K562 (cell line): ENCODE measurements around the gene POR. TPM values are rescaled to one million over a fixed set of nuclear protein-coding genes. Genes with fewer than 3 reads are reported as not detected.

Experiments
- BRD9 ChIP-seq: fragments of 450-650 bp; IDR thresholded peaks from 2 replicates; pipeline ENCODE4 v1.6.1; 2018; ENCODE audit warnings: low read depth; ENCODE audit not compliant: partially characterized antibody
- BRF1 ChIP-seq: IDR thresholded peaks from 3 replicates; pipeline ENCODE4 v1.6.1; 2011; ENCODE audit warnings: borderline replicate concordance, mild to moderate bottlenecking; ENCODE audit not compliant: insufficient read length; ENCODE audit errors: extremely low read depth
- CBFA2T2 ChIP-seq: fragments of 450-650 bp; conservative IDR thresholded peaks from 2 replicates; pipeline ENCODE4 v1.6.1; 2017; ENCODE audit warnings: mild to moderate bottlenecking
- ETS2 ChIP-seq: IDR thresholded peaks from 2 replicates; pipeline ENCODE4 v1.6.1; 2016; ENCODE audit warnings: borderline replicate concordance, missing genetic modification characterization, mild to moderate bottlenecking, moderate library complexity, missing compliant biosample characterization; ENCODE audit not compliant: poor library complexity, severe bottlenecking
- FOXA1 ChIP-seq: fragments of 450-650 bp; IDR thresholded peaks from 2 replicates; pipeline ENCODE4 v1.6.1; 2016; ENCODE audit warnings: mild to moderate bottlenecking, borderline replicate concordance
- RBM39 ChIP-seq: fragments of 200-400 bp; formaldehyde crosslinking; optimal IDR thresholded peaks from 2 replicates; pipeline ENCODE3; 2018; ENCODE audit warnings: low read depth, low read length
- RUNX1 ChIP-seq: sonication (generic); IDR thresholded peaks from 2 replicates; pipeline ENCODE4 v1.6.1; 2016; ENCODE audit warnings: antibody characterized with exemption, low read depth
- SUPT5H ChIP-seq: fragments of 450-650 bp; IDR thresholded peaks from 2 replicates; pipeline ENCODE4 v1.6.1; 2016
- ZBTB1 ChIP-seq: sonication (generic); formaldehyde crosslinking; IDR thresholded peaks from 2 replicates; pipeline ENCODE4 v1.8.1; 2023; ENCODE audit warnings: missing genetic modification reagents, low read depth, mild to moderate bottlenecking, borderline replicate concordance
- ZBTB17 ChIP-seq: fragments of 450-650 bp; formaldehyde crosslinking; IDR thresholded peaks from 2 replicates; pipeline ENCODE4 v1.4.0; 2020; ENCODE audit warnings: mild to moderate bottlenecking
- ZFP36 ChIP-seq: fragments of 150-350 bp; IDR thresholded peaks from 2 replicates; pipeline ENCODE4 v1.6.1; 2018; ENCODE audit warnings: low read length, low read depth; ENCODE audit not compliant: partially characterized antibody
- ZNF232 ChIP-seq: sonication (generic); formaldehyde crosslinking; IDR thresholded peaks from 2 replicates; pipeline ENCODE4 v1.8.0; 2022; ENCODE audit warnings: mild to moderate bottlenecking, missing genetic modification reagents
- polyA plus RNA-seq, 8 experiments: library from polyadenylated mRNA; depleted of rRNA in 4 of 8; stranded (reverse) in 5 of 8; unstranded in 3 of 8; fragments of >200 nt; fragmentation: Nextera tagmentation in 2 of 8; fragmentation: Illumina TruSeq in 1 of 8; extraction: Ambion mirVana in 2 of 8; extraction: Trizol in 1 of 8; gene quantifications; 2 replicates each; pipeline versions ENCODE4 v1.2.1 to v1.2.3, GENCODE V29; 2011 to 2014; ENCODE audit warnings: inconsistent platforms in 1 of 8, missing spikeins in 1 of 8
- total RNA-seq, 7 experiments: library from RNA; depleted of rRNA in 6 of 7; stranded (reverse); fragments of >200 nt in 6 of 7; fragmentation: Illumina TruSeq in 2 of 7; extraction: Trizol in 2 of 7; gene quantifications; 2 replicates each; pipeline versions ENCODE4 v1.2.1 to v1.2.3, GENCODE V29; 2011 to 2021; ENCODE audit warnings: low replicate concordance in 1 of 7
- TF ChIP-seq, protein P1 (sequence below): fragments of 450-650 bp; IDR thresholded peaks from 2 replicates; pipeline ENCODE4 v1.6.1; 2014; ENCODE audit warnings: low read depth, mild to moderate bottlenecking, moderate library complexity, borderline replicate concordance
- TF ChIP-seq, protein P2 (sequence below), 2 experiments: fragments of 450-650 bp; conservative IDR thresholded peaks; 2 replicates each; pipeline ENCODE4 v1.6.1; 2017; ENCODE audit warnings: mild to moderate bottlenecking in 2 of 2, moderate library complexity in 2 of 2
- TF ChIP-seq, protein P3 (sequence below): sonication (generic); formaldehyde crosslinking; IDR thresholded peaks from 2 replicates; pipeline ENCODE4 v1.8.0; 2022; ENCODE audit warnings: missing genetic modification reagents, mild to moderate bottlenecking, borderline replicate concordance
- TF ChIP-seq, protein P4 (sequence below): sonication (generic); formaldehyde crosslinking; IDR thresholded peaks from 2 replicates; pipeline ENCODE4 v1.4.0; 2020; ENCODE audit warnings: mild to moderate bottlenecking, missing genetic modification reagents
- TF ChIP-seq, protein P5 (sequence below): sonication (generic); formaldehyde crosslinking; IDR thresholded peaks from 2 replicates; pipeline ENCODE4 v1.8.1; 2023; ENCODE audit warnings: mild to moderate bottlenecking, missing genetic modification reagents

Gene POR
- total and polyA plus RNA-seq, 9 of the 15 experiments (the other 6 are each of a cell fraction or from before 2014, with no cell fraction given): 4.7 to 142 (median 40.8) TPM

DNA sequence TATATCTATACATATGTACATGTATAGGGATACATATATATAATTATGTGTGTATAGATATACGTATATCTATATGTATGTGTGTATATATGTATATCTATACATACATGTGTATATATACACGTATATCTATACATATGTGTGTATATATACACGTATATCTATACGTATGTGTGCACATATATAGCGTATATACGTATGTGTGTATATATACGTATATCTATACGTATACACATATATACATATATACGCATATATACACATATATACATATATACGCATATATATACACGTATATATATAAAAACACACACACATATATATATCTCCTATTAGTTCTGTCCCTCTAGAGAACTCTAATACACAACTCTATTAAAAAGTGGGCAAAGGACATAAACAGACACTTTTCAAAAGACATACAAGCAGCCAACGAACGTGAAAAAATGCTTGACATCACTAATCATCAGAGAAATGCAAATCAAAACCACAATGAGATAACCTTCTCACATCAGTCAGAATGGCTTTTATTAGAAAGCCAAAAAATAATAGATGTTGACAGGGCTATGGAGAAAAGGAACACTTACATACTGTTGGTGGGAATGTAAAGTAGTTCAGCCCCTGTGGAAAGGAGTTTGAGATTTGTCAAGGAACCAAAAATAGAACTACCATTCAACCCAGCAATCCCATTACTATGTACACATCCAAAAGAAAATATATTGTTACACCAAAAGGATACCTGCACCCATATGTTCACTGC, 101.4 kb downstream of the POR start (continued):
- TF ChIP-seq ETS2 (tag): no peak
- TF ChIP-seq ZBTB1 (CRISPR knock-in tag): no peak
- TF ChIP-seq BRF1: no peak
- TF ChIP-seq, protein P1, sequence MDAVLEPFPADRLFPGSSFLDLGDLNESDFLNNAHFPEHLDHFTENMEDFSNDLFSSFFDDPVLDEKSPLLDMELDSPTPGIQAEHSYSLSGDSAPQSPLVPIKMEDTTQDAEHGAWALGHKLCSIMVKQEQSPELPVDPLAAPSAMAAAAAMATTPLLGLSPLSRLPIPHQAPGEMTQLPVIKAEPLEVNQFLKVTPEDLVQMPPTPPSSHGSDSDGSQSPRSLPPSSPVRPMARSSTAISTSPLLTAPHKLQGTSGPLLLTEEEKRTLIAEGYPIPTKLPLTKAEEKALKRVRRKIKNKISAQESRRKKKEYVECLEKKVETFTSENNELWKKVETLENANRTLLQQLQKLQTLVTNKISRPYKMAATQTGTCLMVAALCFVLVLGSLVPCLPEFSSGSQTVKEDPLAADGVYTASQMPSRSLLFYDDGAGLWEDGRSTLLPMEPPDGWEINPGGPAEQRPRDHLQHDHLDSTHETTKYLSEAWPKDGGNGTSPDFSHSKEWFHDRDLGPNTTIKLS: no peak
- TF ChIP-seq, protein P2, sequence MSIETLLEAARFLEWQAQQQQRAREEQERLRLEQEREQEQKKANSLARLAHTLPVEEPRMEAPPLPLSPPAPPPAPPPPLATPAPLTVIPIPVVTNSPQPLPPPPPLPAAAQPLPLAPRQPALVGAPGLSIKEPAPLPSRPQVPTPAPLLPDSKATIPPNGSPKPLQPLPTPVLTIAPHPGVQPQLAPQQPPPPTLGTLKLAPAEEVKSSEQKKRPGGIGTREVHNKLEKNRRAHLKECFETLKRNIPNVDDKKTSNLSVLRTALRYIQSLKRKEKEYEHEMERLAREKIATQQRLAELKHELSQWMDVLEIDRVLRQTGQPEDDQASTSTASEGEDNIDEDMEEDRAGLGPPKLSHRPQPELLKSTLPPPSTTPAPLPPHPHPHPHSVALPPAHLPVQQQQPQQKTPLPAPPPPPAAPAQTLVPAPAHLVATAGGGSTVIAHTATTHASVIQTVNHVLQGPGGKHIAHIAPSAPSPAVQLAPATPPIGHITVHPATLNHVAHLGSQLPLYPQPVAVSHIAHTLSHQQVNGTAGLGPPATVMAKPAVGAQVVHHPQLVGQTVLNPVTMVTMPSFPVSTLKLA (conservative IDR thresholded peaks at IDR 0.05): no peak
- TF ChIP-seq RBM39: no peak
- no peak for TF ChIP-seq CBFA2T2
- TF ChIP-seq, protein P3, sequence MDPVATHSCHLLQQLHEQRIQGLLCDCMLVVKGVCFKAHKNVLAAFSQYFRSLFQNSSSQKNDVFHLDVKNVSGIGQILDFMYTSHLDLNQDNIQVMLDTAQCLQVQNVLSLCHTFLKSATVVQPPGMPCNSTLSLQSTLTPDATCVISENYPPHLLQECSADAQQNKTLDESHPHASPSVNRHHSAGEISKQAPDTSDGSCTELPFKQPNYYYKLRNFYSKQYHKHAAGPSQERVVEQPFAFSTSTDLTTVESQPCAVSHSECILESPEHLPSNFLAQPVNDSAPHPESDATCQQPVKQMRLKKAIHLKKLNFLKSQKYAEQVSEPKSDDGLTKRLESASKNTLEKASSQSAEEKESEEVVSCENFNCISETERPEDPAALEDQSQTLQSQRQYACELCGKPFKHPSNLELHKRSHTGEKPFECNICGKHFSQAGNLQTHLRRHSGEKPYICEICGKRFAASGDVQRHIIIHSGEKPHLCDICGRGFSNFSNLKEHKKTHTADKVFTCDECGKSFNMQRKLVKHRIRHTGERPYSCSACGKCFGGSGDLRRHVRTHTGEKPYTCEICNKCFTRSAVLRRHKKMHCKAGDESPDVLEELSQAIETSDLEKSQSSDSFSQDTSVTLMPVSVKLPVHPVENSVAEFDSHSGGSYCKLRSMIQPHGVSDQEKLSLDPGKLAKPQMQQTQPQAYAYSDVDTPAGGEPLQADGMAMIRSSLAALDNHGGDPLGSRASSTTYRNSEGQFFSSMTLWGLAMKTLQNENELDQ (CRISPR knock-in tag): no peak
- no peak for TF ChIP-seq ZNF232 (CRISPR knock-in tag)
- TF ChIP-seq, protein P4, sequence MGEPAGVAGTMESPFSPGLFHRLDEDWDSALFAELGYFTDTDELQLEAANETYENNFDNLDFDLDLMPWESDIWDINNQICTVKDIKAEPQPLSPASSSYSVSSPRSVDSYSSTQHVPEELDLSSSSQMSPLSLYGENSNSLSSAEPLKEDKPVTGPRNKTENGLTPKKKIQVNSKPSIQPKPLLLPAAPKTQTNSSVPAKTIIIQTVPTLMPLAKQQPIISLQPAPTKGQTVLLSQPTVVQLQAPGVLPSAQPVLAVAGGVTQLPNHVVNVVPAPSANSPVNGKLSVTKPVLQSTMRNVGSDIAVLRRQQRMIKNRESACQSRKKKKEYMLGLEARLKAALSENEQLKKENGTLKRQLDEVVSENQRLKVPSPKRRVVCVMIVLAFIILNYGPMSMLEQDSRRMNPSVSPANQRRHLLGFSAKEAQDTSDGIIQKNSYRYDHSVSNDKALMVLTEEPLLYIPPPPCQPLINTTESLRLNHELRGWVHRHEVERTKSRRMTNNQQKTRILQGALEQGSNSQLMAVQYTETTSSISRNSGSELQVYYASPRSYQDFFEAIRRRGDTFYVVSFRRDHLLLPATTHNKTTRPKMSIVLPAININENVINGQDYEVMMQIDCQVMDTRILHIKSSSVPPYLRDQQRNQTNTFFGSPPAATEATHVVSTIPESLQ (CRISPR knock-in tag): no peak
- no peak for TF ChIP-seq BRD9
- TF ChIP-seq FOXA1: no peak
- TF ChIP-seq ZFP36: no peak
- no peak for TF ChIP-seq SUPT5H
- no peak for TF ChIP-seq ZBTB17 (CRISPR knock-in tag)
- TF ChIP-seq, protein P5, sequence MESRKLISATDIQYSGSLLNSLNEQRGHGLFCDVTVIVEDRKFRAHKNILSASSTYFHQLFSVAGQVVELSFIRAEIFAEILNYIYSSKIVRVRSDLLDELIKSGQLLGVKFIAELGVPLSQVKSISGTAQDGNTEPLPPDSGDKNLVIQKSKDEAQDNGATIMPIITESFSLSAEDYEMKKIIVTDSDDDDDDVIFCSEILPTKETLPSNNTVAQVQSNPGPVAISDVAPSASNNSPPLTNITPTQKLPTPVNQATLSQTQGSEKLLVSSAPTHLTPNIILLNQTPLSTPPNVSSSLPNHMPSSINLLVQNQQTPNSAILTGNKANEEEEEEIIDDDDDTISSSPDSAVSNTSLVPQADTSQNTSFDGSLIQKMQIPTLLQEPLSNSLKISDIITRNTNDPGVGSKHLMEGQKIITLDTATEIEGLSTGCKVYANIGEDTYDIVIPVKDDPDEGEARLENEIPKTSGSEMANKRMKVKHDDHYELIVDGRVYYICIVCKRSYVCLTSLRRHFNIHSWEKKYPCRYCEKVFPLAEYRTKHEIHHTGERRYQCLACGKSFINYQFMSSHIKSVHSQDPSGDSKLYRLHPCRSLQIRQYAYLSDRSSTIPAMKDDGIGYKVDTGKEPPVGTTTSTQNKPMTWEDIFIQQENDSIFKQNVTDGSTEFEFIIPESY (CRISPR knock-in tag): no peak
- no peak for TF ChIP-seq RUNX1
